ELF-1 (cell line): ENCODE data around the gene DPH2.
A peak's percentile ranks its signal among the peaks of the same experiment; 100 is the strongest.

Experiments used
- DNase-seq: peaks from one replicate; pipeline ENCODE4 v3.0.0-alpha.2; 2016; ENCODE audit warnings: low read depth, low spot score

DPH2 gene, protein sequence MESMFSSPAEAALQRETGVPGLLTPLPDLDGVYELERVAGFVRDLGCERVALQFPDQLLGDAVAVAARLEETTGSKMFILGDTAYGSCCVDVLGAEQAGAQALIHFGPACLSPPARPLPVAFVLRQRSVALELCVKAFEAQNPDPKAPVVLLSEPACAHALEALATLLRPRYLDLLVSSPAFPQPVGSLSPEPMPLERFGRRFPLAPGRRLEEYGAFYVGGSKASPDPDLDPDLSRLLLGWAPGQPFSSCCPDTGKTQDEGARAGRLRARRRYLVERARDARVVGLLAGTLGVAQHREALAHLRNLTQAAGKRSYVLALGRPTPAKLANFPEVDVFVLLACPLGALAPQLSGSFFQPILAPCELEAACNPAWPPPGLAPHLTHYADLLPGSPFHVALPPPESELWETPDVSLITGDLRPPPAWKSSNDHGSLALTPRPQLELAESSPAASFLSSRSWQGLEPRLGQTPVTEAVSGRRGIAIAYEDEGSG

DNA sequence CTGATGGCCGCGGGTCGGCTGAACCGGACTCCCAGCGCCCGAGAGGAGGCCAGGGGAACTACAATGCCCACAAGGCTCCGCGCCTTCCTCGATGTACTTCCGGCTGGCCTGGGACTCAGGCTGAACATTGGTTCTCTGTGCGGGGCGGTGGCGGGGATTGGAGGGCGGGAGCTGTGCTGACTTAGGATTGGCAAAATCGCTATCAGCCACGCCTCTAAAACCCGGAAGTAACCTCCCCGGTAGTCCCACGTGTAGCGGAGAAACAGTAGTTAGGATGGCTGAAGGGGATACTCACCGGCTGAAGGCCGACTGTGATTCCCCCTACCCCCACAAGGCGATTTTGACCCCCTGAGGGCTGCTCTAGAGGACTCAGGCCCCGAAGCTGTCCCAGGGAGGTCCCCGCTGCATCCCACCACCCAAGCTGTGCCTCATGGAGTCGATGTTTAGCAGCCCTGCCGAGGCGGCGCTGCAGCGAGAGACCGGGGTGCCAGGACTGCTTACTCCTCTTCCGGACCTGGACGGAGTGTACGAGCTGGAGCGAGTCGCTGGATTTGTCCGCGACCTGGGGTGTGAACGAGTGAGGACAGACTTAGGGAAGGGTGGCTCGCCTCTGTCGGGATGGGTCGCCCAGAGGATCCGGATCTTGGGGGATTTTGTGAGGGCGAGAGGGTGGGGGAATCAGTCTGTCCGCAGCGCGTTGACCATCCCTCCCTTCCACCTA is at the start of gene DPH2:
Gene DPH2, plus strand, starts transcription at position 265 of the 721 bp plus-strand sequence. Its CDS starts 166 bp downstream, at position 431.
- peak; percentile 96 for DNase-seq

DNA sequence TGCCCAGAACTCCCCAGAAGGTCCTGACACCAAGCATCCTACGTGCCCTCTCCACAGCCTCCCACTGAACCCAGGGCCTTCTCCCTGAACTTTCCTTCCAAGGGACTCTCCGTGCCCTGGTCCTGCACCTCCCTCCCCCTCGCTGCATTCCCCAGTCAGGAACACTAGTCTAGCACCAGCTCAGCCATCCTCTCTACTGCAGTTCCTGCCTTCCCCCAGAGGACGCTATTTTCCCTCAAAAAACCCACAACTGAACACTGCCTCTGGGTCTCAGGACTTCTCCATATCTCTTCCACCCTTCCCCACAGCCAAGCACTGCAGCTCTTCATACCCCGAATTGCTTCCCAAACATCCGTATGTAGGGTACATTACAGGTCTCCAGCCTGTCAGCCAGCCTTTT is 48.8 kb upstream of the DPH2 start:
- DNase-seq: no peak

DNA sequence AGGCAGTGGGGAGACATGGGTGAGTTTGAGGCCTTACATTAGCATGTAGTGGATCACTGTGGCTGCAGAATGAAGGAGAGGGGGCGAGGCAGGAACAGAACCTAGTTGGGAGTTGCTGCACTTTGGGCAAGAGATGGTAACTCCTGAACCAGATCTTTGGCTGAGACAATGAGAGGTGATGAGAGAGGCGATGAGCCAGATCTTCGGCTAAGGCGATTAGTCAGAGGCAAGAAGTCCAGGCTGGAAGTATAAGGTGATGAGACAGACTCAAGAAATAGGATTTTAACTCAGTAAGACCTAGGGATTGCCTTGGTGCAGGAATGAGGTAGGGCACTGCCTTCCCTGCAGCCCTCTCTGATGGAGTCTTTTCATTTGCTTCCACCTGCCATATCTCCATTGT is 45.3 kb upstream of the DPH2 start:
- DNase-seq: no peak

DNA sequence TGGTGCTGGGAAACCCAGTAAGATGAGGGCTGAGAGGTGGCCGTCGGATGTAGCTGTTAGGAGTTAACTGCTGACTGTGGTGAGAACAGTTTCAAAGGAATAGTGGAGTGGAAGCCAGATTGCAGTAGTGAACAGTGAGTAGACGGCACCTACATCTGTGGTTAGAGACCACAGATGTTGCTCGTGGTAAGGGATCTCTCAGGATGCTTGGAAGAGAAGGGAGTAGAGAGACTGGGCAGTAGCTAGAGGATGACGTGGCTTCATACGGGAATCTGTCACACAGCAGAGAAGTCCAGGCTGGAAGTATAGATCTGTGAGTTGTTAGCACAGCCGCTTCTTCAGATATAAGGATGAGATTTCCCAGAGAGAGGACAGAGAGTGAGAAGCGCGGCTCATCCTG is 44.0 kb upstream of the DPH2 start:
- DNase-seq: no peak

DNA sequence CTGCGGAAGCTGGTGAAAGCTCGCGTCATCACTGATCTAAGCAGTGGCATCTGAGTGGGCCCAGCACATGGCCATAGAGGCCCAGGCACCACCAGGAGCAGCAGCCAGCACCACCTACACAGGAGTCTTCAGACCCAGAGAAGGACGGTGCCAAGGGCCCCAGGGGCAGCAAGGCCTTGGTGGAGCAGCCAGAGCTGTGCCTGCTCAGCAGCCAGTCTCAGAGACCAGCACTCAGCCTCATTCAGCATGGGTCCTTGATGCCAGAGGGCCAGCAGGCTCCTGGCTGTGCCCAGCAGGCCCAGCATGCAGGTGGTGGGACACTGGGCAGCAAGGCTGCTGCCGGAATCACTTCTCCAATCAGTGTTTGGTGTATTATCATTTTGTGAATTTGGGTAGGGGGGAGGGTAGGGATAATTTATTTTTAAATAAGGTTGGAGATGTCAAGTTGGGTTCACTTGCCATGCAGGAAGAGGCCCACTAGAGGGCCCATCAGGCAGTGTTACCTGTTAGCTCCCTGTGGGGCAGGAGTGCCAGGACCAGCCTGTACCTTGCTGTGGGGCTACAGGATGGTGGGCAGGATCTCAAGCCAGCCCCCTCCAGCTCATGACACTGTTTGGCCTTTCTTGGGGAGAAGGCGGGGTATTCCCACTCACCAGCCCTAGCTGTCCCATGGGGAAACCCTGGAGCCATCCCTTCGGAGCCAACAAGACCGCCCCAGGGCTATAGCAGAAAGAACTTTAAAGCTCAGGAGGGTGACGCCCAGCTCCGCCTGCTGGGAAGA is 39.5 kb upstream of the DPH2 start:
- peak; percentile 69 for DNase-seq

DNA sequence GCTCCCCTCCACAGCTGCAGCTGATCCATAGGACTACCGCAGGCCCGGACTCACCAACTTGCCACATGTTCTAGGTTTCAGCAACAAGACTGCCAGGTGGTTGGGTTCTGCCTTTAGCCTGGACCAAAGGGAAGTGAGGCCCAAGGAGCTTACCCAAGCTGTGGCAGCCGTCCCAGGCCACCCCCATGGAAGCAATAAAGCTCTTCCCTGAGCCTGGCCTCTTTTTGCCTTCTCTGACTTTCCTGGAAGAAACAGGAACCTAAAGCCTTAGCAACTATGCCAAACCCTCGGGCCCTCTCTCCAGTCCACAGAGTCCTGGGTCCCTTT is 38.9 kb upstream of the DPH2 start:
- DNase-seq: no peak

DNA sequence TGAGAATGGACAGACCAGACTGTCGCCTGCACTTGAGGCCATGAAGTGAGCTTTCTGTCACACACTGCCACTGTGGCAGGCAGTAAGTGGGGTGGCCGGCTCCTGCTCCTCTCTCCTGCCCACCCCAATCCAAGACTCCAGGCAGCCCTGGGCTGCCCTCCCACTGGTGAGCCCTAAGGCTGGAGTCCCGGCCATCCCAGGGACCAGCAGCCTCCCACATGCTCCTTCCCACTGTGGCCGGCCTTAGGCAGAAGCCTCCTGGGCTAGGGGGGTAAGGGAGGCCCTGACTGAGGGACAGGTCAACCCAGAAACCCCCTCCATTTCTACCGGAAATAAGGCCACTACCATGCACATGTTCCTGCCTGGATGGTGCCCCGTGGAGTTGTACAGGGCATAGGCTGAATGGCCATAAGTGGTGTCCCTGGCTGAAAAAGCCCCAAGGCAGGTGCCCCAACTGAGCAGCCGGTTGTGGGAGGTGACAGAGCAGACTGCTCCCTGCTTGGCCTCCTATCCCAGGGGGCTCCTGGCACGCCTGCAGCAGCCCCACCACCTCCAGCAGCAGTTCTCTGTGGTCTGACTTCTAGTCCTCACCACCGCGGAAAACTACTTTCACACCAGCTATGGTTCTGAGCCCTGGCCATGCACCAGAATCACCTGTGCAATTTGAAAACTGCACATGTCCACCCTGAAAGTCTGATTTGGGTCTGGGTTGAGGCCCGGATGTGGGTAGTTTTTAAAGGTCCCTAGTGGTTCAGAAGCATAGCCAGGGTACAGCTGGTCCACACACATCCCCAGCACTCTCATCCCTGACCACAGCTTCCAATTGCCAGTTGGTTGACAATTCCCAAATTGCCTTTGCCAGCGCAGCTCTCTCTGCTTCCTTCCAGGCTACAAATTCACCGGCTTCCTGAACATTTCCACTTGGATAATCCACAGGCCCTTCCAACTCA is 37.8 kb upstream of the DPH2 start:
- DNase-seq: no peak

DNA sequence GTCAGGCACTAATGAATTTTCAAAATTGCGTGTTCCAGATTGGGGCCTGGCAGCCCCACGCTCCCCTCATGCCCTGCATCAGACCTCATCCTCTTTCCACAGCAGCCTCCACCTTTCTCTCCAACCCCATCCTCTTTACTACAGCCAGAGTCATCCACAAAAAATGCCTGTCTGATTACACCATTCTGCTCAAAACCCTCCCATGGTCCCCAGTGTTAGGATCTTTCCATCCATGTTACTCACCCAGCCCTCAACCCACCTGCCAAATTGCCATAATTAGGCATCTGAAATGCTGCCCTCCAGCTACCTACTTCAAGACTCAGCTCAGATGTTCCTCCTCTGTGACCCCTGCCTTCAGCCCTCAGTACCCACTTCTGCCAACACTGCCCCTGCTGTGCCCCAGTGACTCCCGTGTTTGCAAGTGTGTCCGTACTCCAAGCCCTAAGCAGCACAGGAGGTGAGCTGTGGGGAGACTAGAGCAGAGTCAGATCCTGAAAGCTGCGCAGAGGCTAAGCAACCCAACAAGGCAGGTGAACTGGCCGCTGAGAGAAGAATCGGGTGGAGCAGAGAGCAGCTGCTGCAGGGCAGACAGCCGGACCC is 36.9 kb upstream of the DPH2 start:
- no peak for DNase-seq

DNA sequence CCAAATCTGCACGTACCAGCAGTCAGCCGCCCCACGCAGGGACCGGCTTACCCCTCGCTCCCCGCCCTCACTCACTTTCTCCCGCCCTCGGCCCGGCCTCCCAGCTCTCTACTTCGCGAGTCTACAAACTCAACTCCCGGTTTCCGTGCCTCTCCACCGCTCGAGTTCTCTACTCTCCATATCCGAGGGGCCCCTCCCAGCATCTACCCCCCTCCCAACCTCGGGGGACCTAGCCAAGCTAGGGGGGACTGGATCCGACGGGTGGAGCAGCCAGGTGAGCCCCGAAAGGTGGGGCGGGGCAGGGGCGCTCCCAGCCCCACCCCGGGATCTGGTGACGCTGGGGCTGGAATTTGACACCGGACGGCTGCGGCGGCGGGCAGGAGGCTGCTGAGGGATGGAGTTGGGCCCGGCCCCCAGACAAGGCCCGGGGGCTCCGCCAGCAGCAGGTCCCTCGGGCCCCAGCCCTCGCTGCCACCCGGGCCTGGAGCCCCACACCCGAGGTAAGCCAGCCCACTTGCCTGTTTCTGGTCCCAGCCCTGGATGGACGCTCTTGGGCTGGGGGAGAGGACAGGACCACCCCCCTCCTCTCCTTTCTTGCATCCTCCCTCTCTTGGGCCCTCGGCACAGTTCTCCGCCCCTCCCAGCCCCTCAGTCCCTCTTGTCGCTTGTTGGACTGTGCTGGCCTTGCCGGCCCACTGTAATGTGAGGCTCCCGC is 36.3 kb upstream of the DPH2 start, which contains the start of gene ARTN:
Gene ARTN, plus strand, starts transcription at position 416 of the 715 bp plus-strand sequence. CDS start 1,856 bp downstream, outside the sequence.
- DNase-seq: peak; percentile 72

DNA sequence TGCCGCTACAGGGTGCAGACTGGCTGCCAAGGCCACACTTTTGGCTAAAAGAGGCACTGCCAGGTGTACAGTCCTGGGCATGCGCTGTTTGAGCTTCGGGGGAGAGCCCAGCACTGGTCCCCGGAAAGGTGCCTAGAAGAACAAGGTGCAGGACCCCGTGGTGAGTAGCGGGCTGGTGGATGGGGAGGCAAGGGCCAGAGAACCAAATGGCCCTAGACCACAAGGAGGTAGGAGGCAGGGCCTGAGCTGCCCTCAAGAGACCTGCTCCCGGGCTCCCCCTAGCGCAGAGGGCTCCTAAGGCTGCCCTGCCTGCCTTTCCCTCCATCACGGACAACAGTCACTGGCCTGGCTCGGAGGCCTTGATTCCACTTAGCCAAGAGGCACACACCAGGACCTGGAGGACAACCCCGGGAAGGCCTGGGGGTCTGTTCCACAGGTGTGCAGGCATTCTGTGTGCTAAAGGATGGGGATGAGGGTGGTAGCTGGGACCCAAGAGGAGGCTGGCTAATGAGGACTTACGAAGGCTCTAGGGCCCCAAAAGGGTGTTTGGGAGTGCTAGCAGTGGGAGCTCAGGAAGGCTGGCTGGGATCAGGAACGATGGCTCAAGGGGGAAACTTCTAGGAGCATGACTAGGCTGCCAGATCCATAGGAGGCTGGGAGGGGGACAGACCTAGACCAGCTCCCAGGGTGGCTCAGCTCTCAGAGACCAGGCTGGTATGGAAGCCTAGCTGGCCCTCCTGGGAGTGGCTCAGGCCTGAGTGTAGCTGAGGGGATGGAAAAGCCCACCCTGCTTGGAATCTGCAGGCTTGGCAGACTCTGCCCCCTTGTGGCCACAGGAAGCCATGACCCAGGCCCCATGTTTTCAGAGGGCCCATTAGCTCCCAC is 35.5 kb upstream of the DPH2 start:
- DNase-seq: peak; percentile 95

DNA sequence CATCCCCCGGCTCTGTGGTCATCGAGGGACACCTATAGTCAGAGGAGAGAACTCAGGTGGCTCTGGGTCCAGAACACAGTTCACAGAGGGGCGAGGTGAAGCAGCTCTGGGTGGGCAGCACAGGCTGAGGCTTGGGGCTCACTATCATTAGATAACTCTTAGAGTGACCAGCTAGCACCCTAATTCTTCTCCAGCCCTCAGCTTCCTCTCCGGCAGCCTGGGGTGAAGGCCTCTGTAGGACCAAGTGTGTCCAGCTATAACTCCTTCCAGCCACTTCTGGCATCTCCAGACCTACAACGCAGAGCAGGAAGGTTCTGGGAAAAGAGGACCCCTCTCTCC is 34.9 kb upstream of the DPH2 start:
- no peak for DNase-seq

DNA sequence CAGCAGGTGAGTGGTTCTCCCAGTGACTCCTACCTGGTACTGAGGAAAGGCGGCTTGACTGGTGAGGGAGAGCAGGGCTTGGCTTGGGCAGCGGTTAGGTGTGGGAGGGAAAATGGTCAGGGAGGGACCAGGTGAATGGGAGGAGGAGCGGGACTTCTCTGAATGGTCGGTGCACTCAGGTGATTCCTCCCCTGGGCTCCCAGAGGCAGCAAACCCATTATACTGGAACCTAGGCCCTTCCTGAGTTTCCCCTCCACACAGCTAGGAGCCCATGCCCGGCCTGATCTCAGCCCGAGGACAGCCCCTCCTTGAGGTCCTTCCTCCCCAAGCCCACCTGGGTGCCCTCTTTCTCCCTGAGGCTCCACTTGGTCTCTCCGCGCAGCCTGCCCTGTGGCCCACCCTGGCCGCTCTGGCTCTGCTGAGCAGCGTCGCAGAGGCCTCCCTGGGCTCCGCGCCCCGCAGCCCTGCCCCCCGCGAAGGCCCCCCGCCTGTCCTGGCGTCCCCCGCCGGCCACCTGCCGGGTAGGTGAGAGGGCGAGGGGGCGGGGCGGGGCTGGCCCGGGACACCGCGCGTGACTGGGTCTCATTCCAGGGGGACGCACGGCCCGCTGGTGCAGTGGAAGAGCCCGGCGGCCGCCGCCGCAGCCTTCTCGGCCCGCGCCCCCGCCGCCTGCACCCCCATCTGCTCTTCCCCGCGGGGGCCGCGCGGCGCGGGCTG is 33.9 kb upstream of the DPH2 start:
- peak; percentile 40 for DNase-seq

DNA sequence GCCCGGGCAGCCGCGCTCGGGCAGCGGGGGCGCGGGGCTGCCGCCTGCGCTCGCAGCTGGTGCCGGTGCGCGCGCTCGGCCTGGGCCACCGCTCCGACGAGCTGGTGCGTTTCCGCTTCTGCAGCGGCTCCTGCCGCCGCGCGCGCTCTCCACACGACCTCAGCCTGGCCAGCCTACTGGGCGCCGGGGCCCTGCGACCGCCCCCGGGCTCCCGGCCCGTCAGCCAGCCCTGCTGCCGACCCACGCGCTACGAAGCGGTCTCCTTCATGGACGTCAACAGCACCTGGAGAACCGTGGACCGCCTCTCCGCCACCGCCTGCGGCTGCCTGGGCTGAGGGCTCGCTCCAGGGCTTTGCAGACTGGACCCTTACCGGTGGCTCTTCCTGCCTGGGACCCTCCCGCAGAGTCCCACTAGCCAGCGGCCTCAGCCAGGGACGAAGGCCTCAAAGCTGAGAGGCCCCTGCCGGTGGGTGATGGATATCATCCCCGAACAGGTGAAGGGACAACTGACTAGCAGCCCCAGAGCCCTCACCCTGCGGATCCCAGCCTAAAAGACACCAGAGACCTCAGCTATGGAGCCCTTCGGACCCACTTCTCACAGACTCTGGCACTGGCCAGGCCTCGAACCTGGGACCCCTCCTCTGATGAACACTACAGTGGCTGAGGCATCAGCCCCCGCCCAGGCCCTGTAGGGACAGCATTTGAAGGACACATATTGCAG is 33.2 kb upstream of the DPH2 start:
- peak; percentile 76 for DNase-seq

DNA sequence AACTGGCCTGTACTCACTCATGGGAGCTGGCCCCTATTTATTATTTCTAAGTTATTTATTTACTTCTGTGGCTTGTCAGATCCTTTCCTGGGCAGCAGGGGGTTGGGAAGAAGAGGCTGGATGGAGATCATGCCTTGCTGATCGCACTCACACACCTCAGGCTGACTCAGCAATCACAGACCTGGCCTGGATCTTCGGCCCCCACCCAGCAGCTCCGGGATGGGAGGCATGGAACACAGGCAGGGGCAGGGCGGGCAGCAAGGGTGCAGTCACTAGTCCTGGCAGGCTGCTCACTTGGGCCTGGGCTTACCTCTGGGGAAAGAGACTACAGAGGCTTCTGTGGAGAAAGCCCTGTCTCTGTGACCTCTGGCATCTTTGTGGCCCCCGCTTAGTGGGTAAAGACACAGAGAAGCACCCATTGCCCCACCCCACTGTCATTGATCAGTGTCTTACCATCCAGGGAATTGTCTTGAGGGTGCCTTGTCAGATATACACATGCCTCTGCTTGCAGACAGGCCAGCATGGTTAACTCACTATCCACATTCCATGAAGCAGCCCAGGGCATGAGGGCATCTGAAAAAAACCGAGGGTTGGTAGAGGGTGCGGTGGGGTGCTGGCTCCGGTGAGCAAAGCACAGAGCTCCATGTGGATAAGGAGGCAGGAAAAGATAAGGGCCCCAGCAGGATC is 32.5 kb upstream of the DPH2 start:
- DNase-seq: no peak

DNA sequence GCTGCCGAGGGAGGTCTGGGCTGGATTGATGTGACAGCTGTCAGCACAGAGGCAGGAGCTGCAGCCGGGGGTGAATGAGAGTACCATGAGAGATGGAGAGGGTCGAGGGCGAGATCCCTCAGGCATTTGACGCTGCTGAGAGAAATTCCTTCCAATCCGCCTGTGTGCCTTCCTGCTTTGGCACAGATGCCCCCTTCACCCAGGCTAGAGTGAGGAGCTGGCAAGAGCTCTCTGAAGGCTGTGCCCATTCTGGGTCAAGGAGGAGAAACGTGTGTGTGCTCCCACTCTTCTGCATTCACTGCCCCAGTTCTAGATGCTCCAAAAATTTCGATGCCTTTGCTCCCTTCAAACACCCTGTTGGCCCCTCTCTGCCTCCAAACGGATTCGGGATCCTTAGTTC is 31.4 kb upstream of the DPH2 start:
- no peak for DNase-seq

DNA sequence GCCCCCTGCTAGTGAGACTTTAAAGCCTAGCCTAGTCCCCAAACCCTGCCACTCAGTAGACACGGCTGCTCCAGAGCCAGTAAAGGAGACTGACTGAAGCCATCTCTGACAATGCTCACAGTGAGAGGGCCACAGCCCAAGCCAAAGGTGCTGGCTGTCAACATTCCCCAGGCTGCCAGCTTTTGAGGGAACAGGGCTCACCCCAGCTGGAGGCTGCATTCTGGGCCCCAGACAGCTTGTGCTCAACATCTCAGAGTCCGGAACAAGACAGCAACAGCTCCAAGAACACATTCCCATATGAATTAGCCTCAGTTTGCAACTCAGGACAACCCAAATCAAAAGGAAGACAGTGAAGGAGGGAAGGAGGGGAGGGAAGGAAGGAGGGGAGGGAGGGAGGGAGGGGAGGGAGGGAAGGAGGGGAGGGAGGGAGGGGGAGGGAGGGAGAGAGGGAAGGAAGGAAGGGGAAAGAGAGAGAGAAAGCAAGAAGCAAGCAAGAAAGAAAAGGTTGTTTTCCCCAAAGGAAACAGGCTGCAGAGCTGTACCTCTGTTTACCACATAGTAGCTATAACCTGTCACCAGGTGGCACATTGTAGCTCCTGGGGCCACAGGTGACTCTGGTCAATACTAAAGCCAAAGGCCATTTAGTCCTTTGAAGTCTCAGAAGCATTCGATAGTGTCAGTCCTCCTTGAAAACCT is 30.8 kb upstream of the DPH2 start:
- DNase-seq: no peak

DNA sequence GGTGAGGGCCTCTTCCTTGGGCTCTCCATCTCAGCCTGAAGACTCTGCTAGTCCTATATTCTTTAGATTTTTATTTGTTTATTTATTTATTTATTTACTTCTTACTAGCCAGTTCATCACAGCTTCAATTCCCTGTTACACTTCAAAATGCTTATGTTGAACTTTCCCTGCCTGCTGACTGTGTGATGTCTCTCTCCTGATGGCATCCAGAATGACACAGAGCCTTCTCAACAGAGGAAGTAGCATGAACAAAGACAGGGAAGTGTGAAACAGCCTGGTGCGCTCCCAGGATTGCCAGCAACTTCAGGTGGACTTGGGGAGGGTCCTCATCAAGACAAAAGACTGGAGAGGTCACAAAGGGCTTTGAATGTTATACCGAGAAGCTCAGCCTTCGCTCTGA is 27.4 kb upstream of the DPH2 start:
- no peak for DNase-seq
